Neuronal stem cell (in vitro differentiated cells): ENCODE measurements around the gene CNPY2.
"Not testable (repeated sequence)": the region's sequence is repeated elsewhere in the genome, so short reads cannot be mapped to it uniquely, and the experiment has no call there.

Experiments used
- DNase-seq: peaks from one replicate; pipeline ENCODE4 v3.0.0-alpha.2; 2013; ENCODE audit warnings: low spot score
- H2AFZ ChIP-seq: one replicate; pipeline ENCODE4 v1.6.1; 2013; ENCODE audit warnings: mild to moderate bottlenecking, low read length, inconsistent platforms
- H2AK5ac ChIP-seq: 2 replicates; pipeline ENCODE4 v1.6.1; 2013; ENCODE audit warnings: low read depth, mild to moderate bottlenecking, inconsistent platforms, low read length, moderate library complexity, mixed read lengths
- H2BK120ac ChIP-seq: 2 replicates; pipeline ENCODE4 v1.6.1; 2013; ENCODE audit warnings: low read depth, mild to moderate bottlenecking, inconsistent platforms, low read length, moderate library complexity, mixed read lengths
- H2BK12ac ChIP-seq: one replicate; pipeline ENCODE4 v1.6.1; 2013; ENCODE audit warnings: low read length, inconsistent platforms
- H2BK15ac ChIP-seq: 2 replicates; pipeline ENCODE4 v1.6.1; 2013; ENCODE audit warnings: mild to moderate bottlenecking, low read length, inconsistent platforms, mixed read lengths
- H2BK5ac ChIP-seq: one replicate; pipeline ENCODE4 v1.6.1; 2013; ENCODE audit warnings: inconsistent platforms, mild to moderate bottlenecking, low read length, moderate library complexity
- H3K14ac ChIP-seq: one replicate; pipeline ENCODE4 v1.6.1; 2013; ENCODE audit warnings: low read length, inconsistent platforms
- H3K18ac ChIP-seq: 2 replicates; pipeline ENCODE4 v1.6.1; 2013; ENCODE audit warnings: low read length, inconsistent platforms
- H3K23ac ChIP-seq: 2 replicates; pipeline ENCODE4 v1.6.1; 2013; ENCODE audit warnings: low read depth, mild to moderate bottlenecking, mixed read lengths, low read length, inconsistent platforms; ENCODE audit not compliant: poor library complexity
- H3K27ac ChIP-seq: replicated peaks from 3 replicates; pipeline ENCODE4 v1.5.1; 2013; ENCODE audit warnings: low read length, inconsistent platforms
- H3K27me3 ChIP-seq, 3 experiments: 2 replicates each; pipeline ENCODE4 v1.6.1; 2013; ENCODE audit warnings: low read length in 3 of 3, mild to moderate bottlenecking in 2 of 3, inconsistent platforms in 1 of 3, low read depth in 1 of 3, mixed read lengths in 1 of 3, moderate library complexity in 1 of 3; ENCODE audit not compliant: control insufficient read depth in 3 of 3, insufficient read depth in 3 of 3
- H3K36me3 ChIP-seq, 2 donors: replicated peaks in 1 of 2; 2 replicates each; pipeline ENCODE4 v1.6.1; 2013; ENCODE audit warnings: low read length in 2 of 2; ENCODE audit not compliant: control insufficient read depth in 2 of 2, insufficient read depth in 2 of 2
- H3K4ac ChIP-seq: 2 replicates; pipeline ENCODE4 v1.6.1; 2013; ENCODE audit warnings: inconsistent platforms, mild to moderate bottlenecking, low read length, moderate library complexity
- H3K4me1 ChIP-seq, 2 donors: 1 replicate in 1 of 2; 2 replicates in 1 of 2; pipeline ENCODE4 v1.6.1; 2013; ENCODE audit warnings: low read length in 2 of 2, low read depth in 1 of 2; ENCODE audit not compliant: control insufficient read depth in 2 of 2, insufficient read depth in 1 of 2
- H3K4me2 ChIP-seq: one replicate; pipeline ENCODE4 v1.6.1; 2013; ENCODE audit warnings: mild to moderate bottlenecking, low read length, inconsistent platforms; ENCODE audit not compliant: insufficient read depth, poor library complexity, severe bottlenecking
- H3K4me3 ChIP-seq, 2 donors: 2 replicates each; pipeline ENCODE4 v1.5.1; 2013; ENCODE audit warnings: low read length in 2 of 2, mild to moderate bottlenecking in 2 of 2, inconsistent platforms in 1 of 2, moderate library complexity in 1 of 2
- H3K79me1 ChIP-seq: one replicate; pipeline ENCODE4 v1.6.1; 2013; ENCODE audit warnings: low read depth, mild to moderate bottlenecking, inconsistent platforms, low read length, moderate library complexity
- H3K9ac ChIP-seq: one replicate; pipeline ENCODE4 v1.6.1; 2013; ENCODE audit warnings: mild to moderate bottlenecking, low read depth, low read length, inconsistent platforms; ENCODE audit not compliant: poor library complexity
- H3K9me3 ChIP-seq, 2 donors: replicated peaks in 1 of 2; 2 replicates each; pipeline versions ENCODE3 to v1.6.1; 2013; ENCODE audit warnings: low read length in 2 of 2, mild to moderate bottlenecking in 2 of 2, inconsistent platforms in 1 of 2, low read depth in 1 of 2, mixed read lengths in 1 of 2, moderate library complexity in 1 of 2; ENCODE audit not compliant: control insufficient read depth in 2 of 2, insufficient read depth in 1 of 2
- H4K8ac ChIP-seq: one replicate; pipeline ENCODE4 v1.6.1; 2013; ENCODE audit warnings: low read depth, mild to moderate bottlenecking, inconsistent platforms, low read length, moderate library complexity
- H4K91ac ChIP-seq: one replicate; pipeline ENCODE4 v1.6.1; 2013; ENCODE audit warnings: low read length, low read depth, mild to moderate bottlenecking, inconsistent platforms; ENCODE audit not compliant: poor library complexity
- WGBS, 2 donors: extraction: QIAGEN DNeasy Blood & Tissue Kit; methylation state at CpG; one replicate each; pipeline ENCODE4 v1.1.7; 2013; ENCODE audit warnings: missing lambda C conversion rate in 2 of 2, mixed read lengths in 1 of 2; ENCODE audit not compliant: insufficient read length in 2 of 2, insufficient replicate concordance in 1 of 2; ENCODE audit errors: extremely low coverage in 2 of 2; 5-methylcytosine and 5-hydroxymethylcytosine counted together

CNPY2 gene

DNA sequence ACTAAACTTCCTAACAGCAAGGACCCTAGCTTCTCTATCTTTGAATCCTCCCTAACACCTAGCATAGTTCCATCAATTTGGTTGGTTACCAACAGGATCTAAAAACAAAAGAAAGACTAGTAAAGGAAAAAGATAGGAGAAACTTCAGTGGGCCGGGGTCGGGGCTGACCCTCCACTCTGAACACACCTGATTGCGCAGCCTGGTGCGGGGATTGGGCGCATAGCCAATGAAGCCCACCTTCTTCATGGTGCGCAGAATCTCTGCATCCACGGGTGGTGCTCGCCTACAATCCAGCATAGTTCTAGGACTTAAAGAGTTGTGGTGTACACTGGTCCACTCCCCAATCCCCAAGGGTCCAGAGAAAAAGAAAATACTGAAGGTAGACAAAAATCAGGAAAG is 10.3 kb upstream of the CNPY2 start:
- H3K4me2 ChIP-seq = no peak overlapping the region

GRCh38 chr12:56324206-56324605 is 8.4 kb upstream of the CNPY2 start:
- Histone ChIP-seq H2AFZ (no peak overlapping the region), H3K79me1 (no peaks in the 10 kb centered on the region), H3K36me3 (peaks cover 26 to 81% of the 10 kb centered on the region in 2 donors), H2BK5ac (no peak overlapping the region), H3K23ac (no peak overlapping the region), H3K4ac (no peak overlapping the region), H4K8ac (no peak overlapping the region), H2BK15ac (no peak overlapping the region), H2BK12ac (no peak overlapping the region), H2AK5ac (no peak overlapping the region), H3K18ac (no peak overlapping the region), H3K4me3 (no peak overlapping the region), H3K9ac (no peak overlapping the region), H3K27ac (no peak overlapping the region), H3K4me2 (no peak overlapping the region), H3K27me3 (no peaks in the 10 kb centered on the region), H2BK120ac (no peak overlapping the region), H3K14ac (no peak overlapping the region), H3K9me3 (no peaks in the 10 kb centered on the region), H4K91ac (no peak overlapping the region), H3K4me1 (no peaks in the 10 kb centered on the region)
- no peak for DNase-seq
- WGBS, 2 donors = no CpG with 5 or more reads among the region's 6 CpGs

More for the DNA sequence above, 10.3 kb upstream of the CNPY2 start:
- Histone ChIP-seq H3K4me3 (no peak overlapping the region), H3K79me1 (no peaks in the 10 kb centered on the region), H3K18ac (no peak overlapping the region), H2AK5ac (no peak overlapping the region), H3K4me1 (no peaks in the 10 kb centered on the region), H3K27ac (no peak overlapping the region), H2BK12ac (no peak overlapping the region), H2BK5ac (peak overlapping the region; percentile 49), H3K9ac (no peak overlapping the region), H3K27me3 (no peaks in the 10 kb centered on the region), H3K9me3 (no peaks in the 10 kb centered on the region), H2BK120ac (no peak overlapping the region), H3K23ac (no peak overlapping the region), H3K14ac (no peak overlapping the region), H4K91ac (no peak overlapping the region), H2BK15ac (no peak overlapping the region), H3K36me3 (peaks cover 24 to 71% of the 10 kb centered on the region in 2 donors), H4K8ac (no peak overlapping the region), H3K4ac (no peak overlapping the region), H2AFZ (no peak overlapping the region)
- no CpG with 5 or more reads among the region's 8 CpGs for WGBS, 2 donors
- DNase-seq = no peak

DNA sequence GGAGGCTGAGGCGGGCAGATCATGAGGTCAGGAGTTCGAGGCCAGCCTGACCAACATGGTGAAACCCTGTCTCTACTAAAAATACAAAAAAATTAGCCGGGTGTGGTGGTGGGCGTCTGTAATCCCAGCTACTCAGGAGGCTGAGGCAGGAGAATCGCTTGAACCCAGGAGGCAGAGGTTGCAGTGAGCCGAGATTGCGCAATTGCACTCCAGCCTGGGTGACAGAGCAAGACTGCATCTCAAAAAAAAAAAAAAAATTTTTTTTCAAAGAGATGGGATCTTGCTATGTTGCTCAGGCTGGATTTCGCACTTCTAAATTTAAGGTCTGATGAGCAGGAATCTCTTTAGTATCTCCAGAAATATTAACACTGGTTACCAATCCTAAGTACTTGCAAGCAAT is 5.8 kb upstream of the CNPY2 start:
- not testable (repeated sequence) for H2BK12ac ChIP-seq, H3K27ac ChIP-seq, H2BK5ac ChIP-seq, H2AK5ac ChIP-seq, H3K23ac ChIP-seq, H3K4ac ChIP-seq, H2BK120ac ChIP-seq, H3K9ac ChIP-seq, H4K8ac ChIP-seq, H3K9me3 ChIP-seq, H2AFZ ChIP-seq, H3K18ac ChIP-seq, H3K27me3 ChIP-seq, H3K79me1 ChIP-seq, H3K4me2 ChIP-seq, H3K4me3 ChIP-seq, H4K91ac ChIP-seq, H3K4me1 ChIP-seq, H2BK15ac ChIP-seq, H3K14ac ChIP-seq, DNase-seq
- WGBS, 2 donors = no CpG with 5 or more reads among the region's 8 CpGs
- H3K36me3 ChIP-seq = peaks cover 22 to 81% of the 10 kb centered on the region in 2 donors

DNA sequence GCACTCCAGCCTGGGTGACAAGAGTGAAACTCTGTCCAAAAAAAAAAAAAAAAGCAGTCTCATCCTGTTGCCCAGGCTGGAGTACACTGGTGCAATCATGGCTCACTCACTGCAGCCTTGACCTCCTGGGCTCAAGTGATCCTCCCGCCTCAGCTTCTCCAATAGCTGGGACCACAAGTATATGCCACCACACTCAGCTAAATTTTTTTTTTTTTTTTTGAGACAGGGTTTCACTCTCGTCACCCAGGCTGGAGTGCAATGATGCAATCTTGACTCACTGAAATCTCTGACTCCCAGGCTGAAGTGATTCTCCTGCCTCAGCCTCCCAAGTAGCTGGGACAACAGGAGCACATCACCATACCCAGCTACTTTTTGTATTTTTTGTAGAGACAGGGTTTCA is 5.2 kb upstream of the CNPY2 start:
- Histone ChIP-seq H3K18ac (no peak overlapping the region), H3K23ac (no peak overlapping the region), H2AK5ac (no peak overlapping the region), H4K8ac (no peak overlapping the region), H3K27me3 (no peaks in the 10 kb centered on the region), H2BK120ac (no peak overlapping the region), H3K36me3 (peaks cover 20 to 75% of the 10 kb centered on the region in 2 donors), H2BK15ac (no peak overlapping the region), H2BK5ac (no peak overlapping the region), H3K9me3 (no peaks in the 10 kb centered on the region), H3K4me1 (no peaks in the 10 kb centered on the region), H3K9ac (no peak overlapping the region), H2AFZ (no peak overlapping the region), H2BK12ac (no peak overlapping the region), H3K4me3 (no peak overlapping the region), H3K27ac (no peak overlapping the region), H3K14ac (no peak overlapping the region), H3K79me1 (no peaks in the 10 kb centered on the region), H3K4ac (no peak overlapping the region), H3K4me2 (no peak overlapping the region), H4K91ac (no peak overlapping the region)
- WGBS, 2 donors = no CpG with 5 or more reads among the region's 2 CpGs
- no peak for DNase-seq
